Effector memory CD8-positive, alpha-beta T cell (primary cell): ENCODE results near the gene PODNL1.

ENCODE experiments used
- ATAC-seq: fragments of 150-1000 bp; cut with Tn5 transposase; replicated peaks from 2 replicates; pipeline ENCODE4 v1.10.0; 2021; ENCODE audit warnings: mild to moderate bottlenecking, moderate library complexity
- DNase-seq, 3 experiments: peaks; one replicate each; pipeline ENCODE4 v3.0.0; 2021
- H3K27ac Mint-ChIP-seq, 2 donors: one replicate each; pipeline ENCODE4 v1.8.0; 2022; ENCODE audit warnings: mild to moderate bottlenecking in 2 of 2, mixed read lengths in 2 of 2, moderate library complexity in 2 of 2
- H3K27me3 Mint-ChIP-seq, 2 donors: one replicate each; pipeline ENCODE4 v1.8.0; 2022; ENCODE audit warnings: mixed read lengths in 2 of 2
- H3K36me3 Mint-ChIP-seq: one replicate; pipeline ENCODE4 v1.8.0; 2022; ENCODE audit warnings: mild to moderate bottlenecking, moderate library complexity, mixed read lengths; ENCODE audit not compliant: insufficient read depth
- H3K4me1 Mint-ChIP-seq, 2 donors: one replicate each; pipeline ENCODE4 v1.8.0; 2022; ENCODE audit warnings: low read depth in 2 of 2, mixed read lengths in 2 of 2
- H3K4me3 Mint-ChIP-seq, 2 donors: one replicate each; pipeline ENCODE4 v1.8.0; 2022; ENCODE audit warnings: mild to moderate bottlenecking in 2 of 2, mixed read lengths in 2 of 2, moderate library complexity in 2 of 2
- H3K9me3 Mint-ChIP-seq, 2 donors: one replicate each; pipeline ENCODE4 v1.8.0; 2022; ENCODE audit warnings: mixed read lengths in 2 of 2

Gene PODNL1

DNA sequence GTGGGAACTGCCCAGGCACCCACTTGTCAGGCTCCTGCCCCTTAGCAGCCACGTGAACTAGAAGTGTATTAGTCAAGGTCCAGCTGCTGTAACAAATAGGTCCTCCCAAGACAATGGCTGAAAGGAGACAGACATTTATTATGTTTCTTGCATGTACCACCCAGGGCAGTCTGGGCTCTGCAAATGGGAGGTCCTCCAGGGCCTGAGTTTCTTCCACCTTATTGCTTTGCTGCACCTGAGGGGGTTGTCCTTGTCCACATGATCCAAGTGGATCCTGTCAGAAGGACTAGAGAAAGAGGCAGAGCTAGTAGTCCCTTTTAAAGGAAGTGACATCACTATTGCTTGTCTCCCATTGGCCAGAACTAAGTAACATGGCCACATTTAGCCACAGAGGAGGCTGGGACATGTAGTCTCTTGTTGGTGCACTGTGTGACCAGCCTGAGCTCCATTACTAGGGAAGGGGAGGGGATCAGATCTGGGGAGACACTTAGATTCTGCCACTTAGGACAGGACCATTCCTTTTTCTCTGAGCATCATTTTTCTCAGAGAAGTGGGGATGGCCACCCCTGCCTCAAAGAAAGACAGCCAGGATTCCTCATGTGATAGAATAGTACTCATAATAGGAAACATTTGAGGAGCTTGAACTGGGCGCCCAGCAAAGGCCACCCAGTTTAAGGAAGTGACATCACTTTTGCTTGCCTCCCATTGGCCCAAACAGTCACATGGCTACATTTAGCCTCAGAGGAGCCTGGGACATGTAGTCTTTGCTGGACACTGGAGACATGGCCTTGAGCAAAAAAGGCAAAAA is 17.1 kb downstream of the PODNL1 start:
- DNase-seq (no peak), ATAC-seq (peak; percentile 78)
- Mint-ChIP-seq H3K9me3 (no peaks in the 10 kb centered on the region), H3K36me3 (peaks cover 28% of the 10 kb centered on the region), H3K27ac (peak overlapping the region; percentile 10 to 68), H3K27me3 (no peaks in the 10 kb centered on the region), H3K4me1 (no peaks in the 10 kb centered on the region), H3K4me3 (no peak overlapping the region)

DNA sequence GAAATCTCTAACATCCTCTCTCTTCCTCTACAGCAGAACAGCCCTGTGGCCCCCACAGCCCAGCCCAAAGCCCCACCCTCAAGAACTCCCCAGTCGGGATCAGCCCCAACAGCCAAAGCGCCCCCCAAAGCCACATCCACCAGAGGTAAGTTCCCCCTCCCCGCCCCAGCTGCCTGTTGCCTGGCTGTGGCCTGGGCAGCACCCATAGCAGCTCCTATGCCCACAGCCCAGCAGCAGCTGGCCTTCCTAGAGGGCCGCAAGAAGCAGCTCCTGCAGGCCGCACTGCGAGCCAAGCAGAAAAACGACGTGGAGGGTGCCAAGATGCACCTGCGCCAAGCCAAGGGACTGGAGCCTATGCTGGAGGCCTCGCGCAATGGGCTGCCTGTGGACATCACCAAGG is 17.7 kb downstream of the PODNL1 start:
- no peak overlapping the region for H3K4me3 Mint-ChIP-seq
- H3K4me1 Mint-ChIP-seq: no peaks in the 10 kb centered on the region
- H3K27ac Mint-ChIP-seq: peak overlapping the region in 1 of 2 donors; percentile 68
- no peaks in the 10 kb centered on the region for H3K9me3 Mint-ChIP-seq
- H3K27me3 Mint-ChIP-seq: no peaks in the 10 kb centered on the region
- ATAC-seq (no peak), DNase-seq (no peak)
- peaks cover 34% of the 10 kb centered on the region for H3K36me3 Mint-ChIP-seq

DNA sequence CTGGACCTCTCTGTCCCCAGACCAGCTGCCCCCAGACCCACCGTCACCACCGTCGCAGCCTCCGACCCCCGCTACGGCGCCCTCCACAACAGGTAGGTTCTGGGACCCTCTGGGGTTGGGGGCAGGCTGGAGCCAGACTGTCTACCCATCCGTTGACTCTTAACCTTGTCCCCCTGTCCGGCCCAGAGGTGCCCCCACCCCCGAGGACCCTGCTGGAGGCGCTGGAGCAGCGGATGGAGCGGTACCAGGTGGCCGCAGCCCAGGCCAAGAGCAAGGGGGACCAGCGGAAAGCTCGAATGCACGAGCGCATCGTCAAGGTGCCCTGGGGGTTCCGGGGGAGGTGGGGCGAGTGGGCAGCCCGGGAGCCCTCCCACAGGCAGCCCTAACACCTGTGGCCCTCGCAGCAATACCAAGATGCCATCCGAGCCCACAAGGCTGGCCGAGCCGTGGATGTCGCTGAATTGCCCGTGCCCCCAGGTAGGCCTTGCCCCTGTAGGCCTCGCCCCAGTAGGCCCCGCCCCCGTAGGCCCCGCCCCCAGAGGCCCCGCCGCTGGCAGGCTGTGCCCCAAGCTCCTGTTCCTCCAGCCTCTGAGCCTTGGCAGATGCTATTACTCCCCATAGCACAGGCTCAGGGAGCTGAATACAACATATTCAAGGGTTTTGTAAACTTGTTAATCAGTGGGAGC is 19.3 kb downstream of the PODNL1 start:
- H3K9me3 Mint-ChIP-seq: no peaks in the 10 kb centered on the region
- peaks cover 46% of the 10 kb centered on the region for H3K36me3 Mint-ChIP-seq
- no peak overlapping the region for H3K4me3 Mint-ChIP-seq
- H3K27me3 Mint-ChIP-seq: no peaks in the 10 kb centered on the region
- H3K4me1 Mint-ChIP-seq: no peaks in the 10 kb centered on the region
- H3K27ac Mint-ChIP-seq: no peak overlapping the region
- DNase-seq: no peak
- no peak for ATAC-seq

DNA sequence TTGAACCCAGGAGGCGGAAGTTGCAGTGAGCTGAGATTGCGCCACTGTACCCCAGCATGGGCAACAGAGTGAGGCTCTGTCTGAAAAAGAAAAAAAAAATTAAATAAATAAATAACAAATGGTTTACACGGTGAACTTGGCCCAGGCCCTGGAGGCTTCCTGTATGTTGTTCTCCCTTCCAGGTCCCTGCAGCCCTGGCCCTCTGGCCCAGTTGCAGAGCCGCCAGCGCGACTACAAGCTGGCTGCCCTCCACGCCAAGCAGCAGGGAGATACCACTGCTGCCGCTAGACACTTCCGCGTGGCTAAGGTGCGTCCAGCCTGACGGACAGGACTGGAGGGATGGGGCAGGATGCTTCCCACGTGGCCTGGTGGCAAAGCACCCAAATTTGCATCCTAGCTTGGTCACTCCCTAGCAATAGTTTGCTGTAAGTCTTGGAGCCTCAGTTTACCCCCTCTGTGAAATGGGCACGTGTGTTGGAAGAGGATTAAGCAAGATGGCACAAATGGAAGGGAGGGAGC is 20.3 kb downstream of the PODNL1 start:
- no peak overlapping the region for H3K4me3 Mint-ChIP-seq
- ATAC-seq: no peak
- H3K4me1 Mint-ChIP-seq: no peaks in the 10 kb centered on the region
- no peak overlapping the region for H3K27ac Mint-ChIP-seq
- no peaks in the 10 kb centered on the region for H3K27me3 Mint-ChIP-seq
- no peaks in the 10 kb centered on the region for H3K9me3 Mint-ChIP-seq
- DNase-seq: no peak
- peaks cover 44% of the 10 kb centered on the region for H3K36me3 Mint-ChIP-seq

DNA sequence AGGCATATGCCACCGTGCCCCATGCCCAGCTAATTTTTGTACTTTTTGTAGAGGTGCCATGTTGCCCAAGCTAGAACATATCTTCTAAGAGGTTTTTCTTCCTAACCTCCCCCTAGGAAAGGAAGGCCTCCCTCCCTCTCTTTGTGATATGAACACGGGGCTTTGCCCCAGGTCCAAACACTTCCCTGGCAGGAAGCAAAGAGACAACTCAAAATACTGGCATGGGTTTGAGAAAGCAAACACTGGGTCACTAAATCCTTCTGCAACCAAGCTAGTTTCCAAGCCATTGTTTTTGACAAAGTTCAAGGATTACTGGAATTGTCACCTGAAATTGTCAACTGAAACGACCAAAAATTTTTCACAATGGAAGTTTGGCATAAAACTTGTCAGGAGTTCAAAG is 23.4 kb downstream of the PODNL1 start:
- DNase-seq (no peak), ATAC-seq (no peak)
- no peaks in the 10 kb centered on the region for H3K4me1 Mint-ChIP-seq
- H3K36me3 Mint-ChIP-seq: peaks cover 53% of the 10 kb centered on the region
- H3K9me3 Mint-ChIP-seq: no peaks in the 10 kb centered on the region
- no peak overlapping the region for H3K4me3 Mint-ChIP-seq
- no peaks in the 10 kb centered on the region for H3K27me3 Mint-ChIP-seq
- no peak overlapping the region for H3K27ac Mint-ChIP-seq

DNA sequence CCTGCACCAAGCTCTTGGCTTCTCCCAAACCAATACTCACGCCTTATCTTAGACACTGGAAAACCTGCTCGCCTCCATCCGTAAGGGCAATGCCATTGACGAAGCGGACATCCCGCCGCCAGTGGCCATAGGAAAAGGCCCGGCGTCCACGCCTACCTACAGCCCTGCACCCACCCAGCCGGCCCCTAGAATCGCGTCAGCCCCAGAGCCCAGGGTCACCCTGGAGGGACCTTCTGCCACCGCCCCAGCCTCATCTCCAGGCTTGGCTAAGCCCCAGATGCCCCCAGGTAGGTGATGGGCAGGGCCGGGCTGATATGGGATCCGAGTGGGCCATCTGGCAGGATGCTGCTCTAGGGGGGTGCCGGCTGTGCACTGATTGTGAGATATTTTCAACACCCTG is 24.9 kb downstream of the PODNL1 start:
- Mint-ChIP-seq H3K4me1 (no peaks in the 10 kb centered on the region), H3K9me3 (no peaks in the 10 kb centered on the region), H3K27me3 (no peaks in the 10 kb centered on the region), H3K27ac (no peak overlapping the region), H3K36me3 (peaks cover 55% of the 10 kb centered on the region), H3K4me3 (no peak overlapping the region)
- ATAC-seq (no peak), DNase-seq (no peak)

DNA sequence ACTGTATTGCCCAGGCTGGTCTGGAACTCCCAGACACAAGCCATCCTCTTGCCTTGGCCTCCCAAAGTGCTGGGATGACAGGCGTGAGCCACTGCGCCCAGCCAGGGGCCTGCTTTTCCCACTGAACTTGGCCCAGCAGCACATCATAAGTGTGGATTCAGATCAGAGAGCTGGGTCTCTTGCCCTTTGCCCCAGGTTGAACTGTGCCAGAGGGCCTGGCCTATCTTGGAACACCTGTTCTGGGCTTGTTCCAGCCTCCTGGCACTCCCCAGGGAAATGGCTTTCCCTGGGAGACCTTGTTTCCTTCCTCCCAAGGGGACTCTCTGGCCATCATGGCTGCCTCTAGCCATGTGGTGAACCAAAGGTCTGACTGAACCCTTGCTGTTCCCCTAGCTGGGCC is 28.8 kb downstream of the PODNL1 start:
- Mint-ChIP-seq H3K9me3 (no peaks in the 10 kb centered on the region), H3K27ac (no peak overlapping the region), H3K27me3 (no peaks in the 10 kb centered on the region), H3K4me1 (peaks cover 14 to 16% of the 10 kb centered on the region in 2 donors), H3K4me3 (no peak overlapping the region), H3K36me3 (peaks cover 44% of the 10 kb centered on the region)
- no peak for ATAC-seq
- DNase-seq: no peak

DNA sequence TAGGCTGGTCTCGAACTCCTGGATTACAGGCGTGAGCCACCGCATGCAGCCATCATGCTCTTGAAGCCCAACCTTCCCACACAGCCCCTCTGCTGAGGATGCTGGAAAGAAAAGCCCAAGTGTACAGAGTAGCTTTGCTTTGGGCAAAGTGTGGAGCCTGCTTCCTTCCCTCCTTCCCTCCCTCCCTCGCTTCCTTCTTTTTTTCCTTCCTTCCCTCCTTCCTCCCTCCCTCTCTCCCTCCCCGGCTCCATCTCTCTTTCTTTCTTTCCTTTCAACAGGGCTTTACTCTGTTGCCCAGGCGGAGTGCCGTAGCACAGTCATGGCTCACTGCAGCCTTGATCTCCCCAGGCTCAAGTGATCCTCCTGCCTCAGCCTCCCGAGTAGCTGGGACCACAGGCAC is 29.5 kb downstream of the PODNL1 start:
- DNase-seq: no peak
- H3K27ac Mint-ChIP-seq: no peak overlapping the region
- no peaks in the 10 kb centered on the region for H3K27me3 Mint-ChIP-seq
- H3K9me3 Mint-ChIP-seq: no peaks in the 10 kb centered on the region
- no peak overlapping the region for H3K4me3 Mint-ChIP-seq
- ATAC-seq: no peak
- peaks cover 36% of the 10 kb centered on the region for H3K36me3 Mint-ChIP-seq
- peaks cover 14 to 16% of the 10 kb centered on the region in 2 donors for H3K4me1 Mint-ChIP-seq

DNA sequence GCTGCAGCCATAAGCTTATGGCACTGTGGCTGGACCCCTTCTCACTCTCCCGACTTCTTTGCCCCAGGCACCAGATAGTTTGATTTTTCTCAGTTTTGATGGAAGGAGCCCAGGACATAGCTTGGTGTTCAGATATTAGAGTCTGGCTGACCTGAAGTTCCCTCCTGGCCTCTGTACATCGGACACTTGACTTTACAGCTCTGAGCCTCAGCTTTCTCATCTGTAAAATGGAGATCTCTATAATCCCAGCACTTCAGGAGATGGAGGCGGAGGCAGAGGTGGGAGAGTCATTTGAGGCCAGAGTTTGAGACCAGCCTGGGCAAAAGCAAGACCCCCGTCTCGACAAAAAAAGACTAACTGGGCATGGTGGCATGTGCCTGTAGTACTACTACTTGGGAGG is 31.3 kb downstream of the PODNL1 start:
- H3K27me3 Mint-ChIP-seq: no peaks in the 10 kb centered on the region
- DNase-seq (no peak), ATAC-seq (no peak)
- H3K4me3 Mint-ChIP-seq: peak overlapping the region; percentile 85 to 87
- H3K27ac Mint-ChIP-seq: peak overlapping the region; percentile 68 to 86
- H3K4me1 Mint-ChIP-seq: peaks cover 14 to 16% of the 10 kb centered on the region in 2 donors
- no peaks in the 10 kb centered on the region for H3K9me3 Mint-ChIP-seq
- H3K36me3 Mint-ChIP-seq: peaks cover 27% of the 10 kb centered on the region

DNA sequence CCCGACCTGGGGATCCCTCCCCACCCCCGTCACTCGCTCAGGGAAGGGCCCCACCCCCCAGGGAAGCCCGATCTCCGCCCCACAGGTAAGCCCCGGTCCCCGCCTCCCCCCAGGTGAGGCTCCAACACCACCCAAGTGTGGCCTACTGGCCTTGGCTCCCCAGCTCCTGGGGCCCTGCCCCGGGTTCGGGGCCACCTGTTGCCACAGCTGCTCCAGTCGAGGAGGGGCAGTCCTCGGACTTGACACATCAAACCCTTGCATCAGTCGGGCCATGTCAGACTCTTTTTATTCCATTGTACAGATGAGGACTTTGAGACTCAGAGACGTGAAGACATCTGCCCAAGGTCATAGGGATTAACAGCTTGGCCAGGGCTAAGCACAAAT is 31.7 kb downstream of the PODNL1 start:
- peak overlapping the region; percentile 68 to 86 for H3K27ac Mint-ChIP-seq

DNA sequence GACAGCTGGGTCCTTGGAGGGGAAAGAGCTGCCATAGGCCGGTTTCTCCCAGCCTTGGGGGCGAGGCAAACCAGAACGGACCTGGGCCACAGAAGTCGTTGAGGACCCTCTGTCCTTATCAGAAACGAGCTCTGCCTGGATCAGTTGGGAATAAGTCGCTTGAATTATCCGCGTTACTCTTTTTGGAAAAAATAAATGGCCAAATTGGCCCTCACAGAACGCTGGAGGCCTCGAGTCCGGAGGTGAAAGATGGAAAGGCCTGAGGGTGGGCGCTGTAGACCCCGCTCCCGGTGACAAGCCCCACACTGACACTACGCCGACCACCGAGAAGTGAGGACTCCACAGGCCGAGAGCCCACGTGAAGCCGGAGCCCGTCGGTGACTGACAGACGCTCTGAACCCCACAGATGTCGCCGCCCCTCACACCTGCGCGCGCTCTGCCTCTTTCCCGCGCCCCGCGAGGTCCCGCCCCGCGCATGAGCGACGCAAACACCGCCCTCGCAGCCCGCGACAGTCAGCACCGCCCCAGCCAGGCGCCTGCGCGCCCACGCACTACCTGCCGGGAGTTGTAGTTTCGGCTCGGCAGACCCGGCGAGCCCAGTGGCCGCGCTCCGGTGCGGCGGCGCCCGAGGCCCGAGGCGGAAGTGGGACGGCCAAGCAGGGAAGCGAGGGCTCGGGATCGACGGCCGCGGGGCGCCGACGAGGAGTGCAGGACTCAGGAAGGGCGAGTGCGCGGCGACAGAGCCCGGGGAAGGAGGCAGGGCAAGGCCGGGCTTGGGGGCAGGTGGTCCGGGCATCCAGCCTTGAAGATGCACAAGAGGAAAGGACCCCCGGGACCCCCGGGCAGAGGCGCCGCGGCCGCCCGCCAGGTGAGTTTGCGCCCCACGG is 32.3 kb downstream of the PODNL1 start, which contains the start of the genes BRME1 and CC2D1A:
Gene BRME1 (minus strand): TSS at position 484 of the 887 bp plus-strand sequence. CDS start 1,225 bp downstream, outside the sequence.
Gene CC2D1A (plus strand): TSS at position 568 of the 887 bp plus-strand sequence. CDS start 241 bp downstream, at position 809.
- Mint-ChIP-seq H3K27ac (peak within 1 kb of the TSS; percentile 68 to 86), H3K4me1 (peaks cover 14 to 16% of the 10 kb centered on the region in 2 donors), H3K36me3 (peaks cover 19% of the 10 kb centered on the region), H3K9me3 (no peaks in the 10 kb centered on the region), H3K4me3 (peak within 1 kb of the TSS; percentile 85 to 87), H3K27me3 (no peaks in the 10 kb centered on the region)
- ATAC-seq: peak; percentile 99
- DNase-seq: peak; percentile 93 to 95 (median 93)

More for the DNA sequence above, 31.7 kb downstream of the PODNL1 start:
- H3K4me3 Mint-ChIP-seq: peak overlapping the region; percentile 85 to 87
- no peaks in the 10 kb centered on the region for H3K27me3 Mint-ChIP-seq
- DNase-seq (no peak), ATAC-seq (peak; percentile 18)
- H3K4me1 Mint-ChIP-seq: peaks cover 14 to 16% of the 10 kb centered on the region in 2 donors
- H3K9me3 Mint-ChIP-seq: no peaks in the 10 kb centered on the region
- peaks cover 24% of the 10 kb centered on the region for H3K36me3 Mint-ChIP-seq

DNA sequence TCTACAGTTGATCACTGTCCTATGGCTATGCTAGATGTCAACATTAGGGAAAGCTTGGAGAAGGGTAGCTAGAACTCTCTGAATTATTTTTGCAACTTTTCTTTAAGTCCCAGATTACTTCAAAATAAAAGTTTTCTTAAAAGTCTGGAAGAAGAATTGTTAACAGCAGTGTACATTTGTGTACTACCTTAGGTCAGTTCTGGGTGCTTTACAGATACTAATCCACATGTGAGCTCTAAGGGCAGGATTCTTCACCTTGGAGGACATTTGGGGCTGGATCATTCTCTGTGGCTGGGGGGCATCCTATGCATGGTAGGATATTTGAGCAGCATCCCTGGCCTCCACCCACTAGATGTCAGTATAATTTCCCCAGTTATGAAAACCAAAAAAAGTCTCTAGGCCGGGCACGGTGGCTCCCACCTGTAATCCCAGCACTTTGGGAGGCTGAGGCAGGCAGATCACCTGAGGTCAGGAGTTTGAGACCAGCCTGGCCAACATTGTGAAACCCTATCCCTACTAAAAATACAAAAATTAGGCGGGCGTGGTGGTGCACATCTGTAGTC is 35.1 kb downstream of the PODNL1 start:
- Mint-ChIP-seq H3K9me3 (no peaks in the 10 kb centered on the region), H3K36me3 (peaks cover 6% of the 10 kb centered on the region), H3K4me1 (peaks cover 14 to 16% of the 10 kb centered on the region in 2 donors), H3K27me3 (no peaks in the 10 kb centered on the region), H3K27ac (peak overlapping the region in 1 of 2 donors; percentile 17), H3K4me3 (no peak overlapping the region)
- no peak for DNase-seq
- ATAC-seq: no peak
